GM12878 (cell line): ENCODE data around the gene LMX1B. TPM values are rescaled to one million over a fixed set of nuclear protein-coding genes. Genes with fewer than 3 reads are reported as not detected.

ENCODE experiments used
- ATAC-seq: fragments of 200-7000 bp; cut with Tn5 transposase; 3 replicates; pipeline ENCODE4 v1.9.1; 2020; ENCODE audit warnings: mild to moderate bottlenecking, moderate library complexity
- BruUV-seq: library from RNA; stranded (reverse); fragments of 400-500 nt; replicated peaks from 2 replicates; lab custom pipeline; 2021; lab: Mats Ljungman, UMichigan
- CTCF ChIA-PET: fragments of 300-600 bp; sonication (Branson Sonifier 250); formaldehyde crosslinking; extraction: SDS; loops from one replicate; lab custom pipeline; 2021; ENCODE audit warnings: inconsistent platforms; lab: Yijun Ruan, JAX
- POLR2A ChIA-PET: fragments of 350-600 bp; formaldehyde crosslinking; extraction: SDS; loops from one replicate; lab custom pipeline; 2021; ENCODE audit warnings: inconsistent platforms; lab: Charles Lee
- RAD21 ChIA-PET: fragments of 300-600 bp; sonication (Branson Sonifier 250); formaldehyde crosslinking; loops from one replicate; lab custom pipeline; 2023; ENCODE audit warnings: antibody characterized with exemption; ENCODE audit not compliant: unreplicated experiment; lab: Charles Lee
- SMC1A ChIA-PET: fragments of 300-600 bp; sonication (Branson Sonifier 250); formaldehyde crosslinking; loops from one replicate; lab custom pipeline; 2023; ENCODE audit not compliant: unreplicated experiment, uncharacterized antibody; lab: Charles Lee
- DNase-seq: peaks from one replicate; pipeline ENCODE4 v3.0.0-alpha.2; 2011; ENCODE audit warnings: low read depth, low spot score
- FAIRE-seq: peaks from 3 replicates; lab custom pipeline; 2011; peaks lifted over from hg19 to GRCh38; lab: Jason Lieb, UNC
- H2AFZ ChIP-seq: 2 replicates; pipeline ENCODE4 v1.6.0; 2011; ENCODE audit warnings: low read depth, low read length, control low read depth; ENCODE audit not compliant: control insufficient read depth
- H3K27ac ChIP-seq: 2 replicates; pipeline ENCODE4 v1.5.1; 2011; ENCODE audit warnings: control low read depth; ENCODE audit not compliant: control insufficient read depth, insufficient read depth
- H3K27me3 ChIP-seq, 2 experiments: replicated peaks in 1 of 2; 2 replicates each; pipeline versions ENCODE4 v1.6.0 to v1.6.1; 2011; ENCODE audit warnings: low read length in 1 of 2; ENCODE audit not compliant: control insufficient read depth in 2 of 2, insufficient read depth in 2 of 2
- H3K36me3 ChIP-seq, 2 experiments: 2 replicates each; pipeline ENCODE4 v1.5.1; 2011; ENCODE audit warnings: low read length in 1 of 2; ENCODE audit not compliant: control insufficient read depth in 2 of 2, insufficient read depth in 2 of 2
- H3K4me1 ChIP-seq: 2 replicates; pipeline ENCODE4 v1.6.1; 2011; ENCODE audit warnings: mild to moderate bottlenecking, low read length, moderate library complexity, mixed read lengths; ENCODE audit not compliant: control insufficient read depth, insufficient read depth
- H3K4me2 ChIP-seq: 2 replicates; pipeline ENCODE4 v1.6.0; 2011; ENCODE audit warnings: control low read depth; ENCODE audit not compliant: control insufficient read depth, insufficient read depth
- H3K4me3 ChIP-seq: fragments of 200-600 bp; sonication (generic); 2 replicates; pipeline ENCODE4 v1.5.1; 2016
- H3K79me2 ChIP-seq: 2 replicates; pipeline ENCODE4 v1.6.0; 2011; ENCODE audit warnings: low read length; ENCODE audit not compliant: control insufficient read depth, insufficient read depth
- H3K9ac ChIP-seq: 2 replicates; pipeline ENCODE4 v1.8.0; 2011; ENCODE audit warnings: low read length, control low read depth, mixed read lengths; ENCODE audit not compliant: control insufficient read depth, insufficient read depth
- H3K9me3 ChIP-seq: replicated peaks from 3 replicates; pipeline ENCODE4 v1.5.1; 2011; ENCODE audit warnings: mild to moderate bottlenecking, low read length; ENCODE audit not compliant: control insufficient read depth, insufficient read depth
- H4K20me1 ChIP-seq: 2 replicates; pipeline ENCODE4 v1.6.0; 2011; ENCODE audit not compliant: control insufficient read depth, insufficient read depth
- CEBPB ChIP-seq, 2 experiments: fragments of 150-350 bp in 1 of 2; IDR thresholded peaks; 2 replicates each; pipeline ENCODE4 v1.6.1; 2012 to 2014; ENCODE audit warnings: low read depth in 2 of 2, low read length in 2 of 2, borderline replicate concordance in 1 of 2, inconsistent platforms in 1 of 2
- EGR1 ChIP-seq, 2 experiments: IDR thresholded peaks; 1 replicate in 1 of 2; 2 replicates in 1 of 2; pipeline ENCODE4 v1.6.1; 2011 to 2012; ENCODE audit warnings: low read depth in 2 of 2, low read length in 2 of 2, borderline replicate concordance in 1 of 2, mild to moderate bottlenecking in 1 of 2, moderate library complexity in 1 of 2
- LARP7 ChIP-seq: fragments of 450-650 bp; IDR thresholded peaks from 2 replicates; pipeline ENCODE4 v1.6.1; 2017; ENCODE audit warnings: mild to moderate bottlenecking
- MEF2A ChIP-seq: IDR thresholded peaks from 2 replicates; pipeline ENCODE4 v1.6.1; 2011; ENCODE audit warnings: low read depth, mild to moderate bottlenecking, low read length, moderate library complexity; ENCODE audit not compliant: insufficient read depth
- NR2F1 ChIP-seq: fragments of 450-650 bp; conservative IDR thresholded peaks from 2 replicates; pipeline ENCODE4 v1.6.1; 2017; ENCODE audit warnings: mild to moderate bottlenecking
- RAD21 ChIP-seq: IDR thresholded peaks from 2 replicates; pipeline ENCODE4 v1.6.1; 2011; ENCODE audit warnings: mild to moderate bottlenecking, low read depth, low read length, moderate library complexity; ENCODE audit not compliant: insufficient read depth
- RBBP5 ChIP-seq: fragments of 200-600 bp; sonication (generic); conservative IDR thresholded peaks from 2 replicates; pipeline ENCODE4 v1.6.1; 2016
- SIX5 ChIP-seq: IDR thresholded peaks from 2 replicates; pipeline ENCODE4 v1.6.1; 2011; ENCODE audit warnings: mild to moderate bottlenecking, low read depth, low read length, moderate library complexity; ENCODE audit not compliant: severe bottlenecking
- TCF12 ChIP-seq: IDR thresholded peaks from 2 replicates; pipeline ENCODE4 v1.6.1; 2011; ENCODE audit warnings: low read depth, mild to moderate bottlenecking, low read length
- WGBS: methylation state at CpG from one replicate; pipeline ENCODE4 v1.1.6; 2016; ENCODE audit warnings: low lambda C conversion rate; ENCODE audit not compliant: insufficient replicate concordance, insufficient coverage; ENCODE audit errors: missing lambda C conversion rate; 5-methylcytosine and 5-hydroxymethylcytosine counted together
- in situ Hi-C: fragments of 300-500 bp; cut with MboI; formaldehyde crosslinking; loops from 9 replicates; pipeline ENCODE4 v1.14.3; 2018; ENCODE audit warnings: mixed read lengths
- intact Hi-C: fragments of 100-400 bp; cut with micrococcal nuclease; formaldehyde crosslinking; loops from one replicate; pipeline ENCODE4 v1.14.2; 2022; ENCODE audit not compliant: unreplicated experiment
- polyA plus RNA-seq, 11 experiments: library from polyadenylated mRNA; depleted of rRNA in 4 of 11; unstranded in 6 of 11; stranded (reverse) in 5 of 11; fragments of >200 nt; fragmentation: Nextera tagmentation in 4 of 11; fragmentation: Illumina TruSeq in 1 of 11; extraction: Ambion mirVana in 4 of 11; extraction: Trizol in 1 of 11; gene quantifications; 1 replicate in 1 of 11; 2 replicates in 10 of 11; pipeline versions ENCODE4 v1.2.1 to v1.2.3, GENCODE V29; 2011 to 2016; ENCODE audit warnings: inconsistent platforms in 2 of 11, missing spikeins in 2 of 11, low read depth in 1 of 11
- total RNA-seq, 4 experiments: library from RNA; depleted of rRNA in 3 of 4; stranded (reverse); fragments of >200 nt in 3 of 4; fragmentation: Illumina TruSeq in 1 of 4; extraction: Trizol in 1 of 4; gene quantifications; 2 replicates each; pipeline versions ENCODE4 v1.2.1 to v1.2.3, GENCODE V29; 2013 to 2021
- TF ChIP-seq, protein P1 (sequence below): fragments of 450-650 bp; IDR thresholded peaks from 2 replicates; pipeline ENCODE4 v1.6.1; 2016; ENCODE audit warnings: mild to moderate bottlenecking

LMX1B gene
- total and polyA plus RNA-seq, 10 of the 15 experiments (the other 5 are each of a cell fraction or from before 2014, with no cell fraction given), result not detected

DNA sequence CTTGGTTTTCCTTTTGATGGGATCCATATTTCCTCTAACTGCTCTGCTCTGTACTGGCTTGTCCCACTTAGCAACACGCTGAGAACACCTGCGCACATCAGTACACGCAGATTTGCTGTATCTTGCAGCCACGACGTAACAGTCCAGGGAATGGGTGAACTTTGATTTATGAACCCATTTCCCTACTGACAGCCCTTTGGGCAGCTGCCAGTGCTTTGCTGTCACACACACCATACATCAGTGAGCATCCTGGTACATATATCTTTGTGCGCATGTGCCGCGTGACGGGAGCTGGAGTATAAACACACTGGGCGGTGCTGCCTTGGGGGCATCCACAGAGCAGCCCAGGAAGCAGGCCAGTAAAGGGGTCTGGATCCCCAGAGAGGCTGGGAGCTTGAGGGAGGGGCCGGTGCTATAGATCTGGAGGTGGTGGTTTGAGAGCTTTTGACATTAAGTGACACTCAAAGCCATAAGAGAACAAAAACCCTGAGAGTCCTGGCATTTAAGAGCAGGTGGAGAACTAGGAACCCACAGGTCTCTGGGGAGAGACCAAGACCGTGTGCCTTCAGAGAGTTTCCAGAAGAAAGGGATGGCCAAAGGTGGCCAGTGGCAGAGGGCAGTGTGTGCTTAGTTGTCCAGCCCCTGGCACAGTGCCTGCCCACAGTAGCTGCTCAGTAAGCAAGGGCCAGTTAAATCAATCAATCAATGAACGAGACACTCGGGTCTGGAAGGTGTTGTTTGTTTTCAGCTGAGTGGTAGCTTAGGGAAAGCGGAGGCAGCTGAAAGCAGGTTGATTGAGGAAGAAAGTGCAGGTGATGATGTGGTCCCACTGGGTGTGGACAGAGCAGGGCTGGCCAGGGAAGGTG, 53.7 kb downstream of the LMX1B start:
- no peak overlapping the region for H2AFZ ChIP-seq
- CTCF ChIA-PET, result interaction anchor here (1.2 kb wide), 1 partner anchor 23 kb away, joined by 4 read pairs; no protein-coding TSS in a partner anchor
- peaks cover 3 to 6% of the 10 kb centered on the region in 2 experiments; a peak in 3 of 4 replicates for H3K27me3 ChIP-seq

More for the DNA sequence above, 53.7 kb downstream of the LMX1B start:
- H3K4me1 ChIP-seq, result no peaks in the 10 kb centered on the region; the same call in 1 of the 2 replicates
- H4K20me1 ChIP-seq, result no peaks in the 10 kb centered on the region
- WGBS, result 57% methylated on average over 15 of the region's 15 CpGs
- ChIA-PET RAD21 (no interaction called here), POLR2A (interaction anchor here (0.5 kb wide), 1 partner anchor 11 kb away, joined by 3 read pairs; no protein-coding TSS in a partner anchor), SMC1A (no interaction called here)
- TF ChIP-seq SIX5, result no peak
- TF ChIP-seq, protein P1, sequence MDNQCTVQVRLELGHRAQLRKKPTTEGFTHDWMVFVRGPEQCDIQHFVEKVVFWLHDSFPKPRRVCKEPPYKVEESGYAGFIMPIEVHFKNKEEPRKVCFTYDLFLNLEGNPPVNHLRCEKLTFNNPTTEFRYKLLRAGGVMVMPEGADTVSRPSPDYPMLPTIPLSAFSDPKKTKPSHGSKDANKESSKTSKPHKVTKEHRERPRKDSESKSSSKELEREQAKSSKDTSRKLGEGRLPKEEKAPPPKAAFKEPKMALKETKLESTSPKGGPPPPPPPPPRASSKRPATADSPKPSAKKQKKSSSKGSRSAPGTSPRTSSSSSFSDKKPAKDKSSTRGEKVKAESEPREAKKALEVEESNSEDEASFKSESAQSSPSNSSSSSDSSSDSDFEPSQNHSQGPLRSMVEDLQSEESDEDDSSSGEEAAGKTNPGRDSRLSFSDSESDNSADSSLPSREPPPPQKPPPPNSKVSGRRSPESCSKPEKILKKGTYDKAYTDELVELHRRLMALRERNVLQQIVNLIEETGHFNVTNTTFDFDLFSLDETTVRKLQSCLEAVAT, result no peak
- TF ChIP-seq RAD21, result no peak
- TF ChIP-seq TCF12, result no peak
- no peak for TF ChIP-seq LARP7
- no peak for TF ChIP-seq RBBP5
- TF ChIP-seq EGR1 (IDR thresholded peaks at IDR 0.05; ENCODE audit: borderline replicate concordance in 1 of 2, low read depth in 2 of 2, low read length in 2 of 2), result no peak
- no peak for TF ChIP-seq MEF2A
- no peak for TF ChIP-seq CEBPB (IDR thresholded peaks at IDR 0.05; ENCODE audit: borderline replicate concordance in 1 of 2, low read depth in 2 of 2, low read length in 2 of 2)
- no peak for TF ChIP-seq NR2F1
- BruUV-seq, result no TSS peak
- no peak overlapping the region for H3K4me3 ChIP-seq
- no peak overlapping the region for H3K9ac ChIP-seq
- no peak overlapping the region for H3K4me2 ChIP-seq
- no peak overlapping the region for H3K27ac ChIP-seq
- intact Hi-C loops, result no loop called here
- no peak for ATAC-seq
- no peak for DNase-seq
- in situ Hi-C loops, result no loop called here
- H3K79me2 ChIP-seq, result no peaks in the 10 kb centered on the region
- no peaks in the 10 kb centered on the region for H3K9me3 ChIP-seq
- no peaks in the 10 kb centered on the region for H3K36me3 ChIP-seq
- FAIRE-seq, result no peak
